GM23338 (cell line): ENCODE measurements around the gene TNIP2. TPM values are rescaled to one million over a fixed set of nuclear protein-coding genes. Genes with fewer than 3 reads are reported as not detected.

Experiments
- ATAC-seq: fragments of 200-7000 bp; cut with Tn5 transposase; 3 replicates; pipeline ENCODE4 v1.9.1; 2020
- DNase-seq: peaks from one replicate; pipeline ENCODE4 v3.0.0-alpha.2; 2015; ENCODE audit warnings: low spot score
- H2AFZ ChIP-seq: fragments of 200-600 bp; sonication (generic); 2 replicates; pipeline ENCODE4 v1.8.0; 2016; ENCODE audit warnings: antibody characterized with exemption, mild to moderate bottlenecking, moderate library complexity
- H3F3A ChIP-seq: fragments of 200-600 bp; sonication (generic); replicated peaks from 2 replicates; pipeline ENCODE4 v1.8.0; 2017; ENCODE audit warnings: antibody characterized with exemption, mixed run types, low read depth
- H3K27ac ChIP-seq: fragments of 200-600 bp; sonication (generic); 2 replicates; pipeline ENCODE4 v1.6.1; 2016; ENCODE audit warnings: low read depth
- H3K27me3 ChIP-seq: fragments of 200-600 bp; sonication (generic); 2 replicates; pipeline ENCODE4 v1.8.0; 2016; ENCODE audit warnings: mild to moderate bottlenecking, mixed run types, moderate library complexity; ENCODE audit not compliant: insufficient read depth
- H3K36me3 ChIP-seq: fragments of 200-600 bp; sonication (generic); 2 replicates; pipeline ENCODE4 v1.8.0; 2016; ENCODE audit warnings: mild to moderate bottlenecking; ENCODE audit not compliant: insufficient read depth
- H3K4me1 ChIP-seq: fragments of 200-600 bp; sonication (generic); 2 replicates; pipeline ENCODE4 v1.8.0; 2016; ENCODE audit warnings: mild to moderate bottlenecking, moderate library complexity; ENCODE audit not compliant: insufficient read depth
- H3K4me2 ChIP-seq: fragments of 200-600 bp; sonication (generic); 2 replicates; pipeline ENCODE4 v1.7.1; 2017; ENCODE audit warnings: mixed run types
- H3K4me3 ChIP-seq: fragments of 200-600 bp; sonication (generic); 2 replicates; pipeline ENCODE4 v1.6.1; 2016; ENCODE audit warnings: mixed run types
- H3K79me2 ChIP-seq: fragments of 200-600 bp; sonication (generic); replicated peaks from 2 replicates; pipeline ENCODE4 v1.8.0; 2017; ENCODE audit warnings: mild to moderate bottlenecking; ENCODE audit not compliant: insufficient read depth
- H3K9me2 ChIP-seq: fragments of 200-600 bp; sonication (generic); 2 replicates; pipeline ENCODE4 v1.8.0; 2017; ENCODE audit not compliant: insufficient read depth
- H4K20me1 ChIP-seq: fragments of 200-600 bp; sonication (generic); replicated peaks from 2 replicates; pipeline ENCODE4 v1.8.0; 2017; ENCODE audit warnings: mild to moderate bottlenecking; ENCODE audit not compliant: insufficient read depth
- H3K27ac Mint-ChIP-seq: 2 replicates; pipeline ENCODE4 v1.8.0; 2020; ENCODE audit warnings: inconsistent platforms, mild to moderate bottlenecking, moderate library complexity, mixed read lengths
- H3K27me3 Mint-ChIP-seq: 3 replicates; pipeline ENCODE4 v1.8.0; 2022; ENCODE audit warnings: low read depth, mild to moderate bottlenecking, moderate library complexity, mixed read lengths, inconsistent platforms; ENCODE audit not compliant: insufficient read depth, poor library complexity
- H3K36me3 Mint-ChIP-seq: 3 replicates; pipeline ENCODE4 v1.8.0; 2021; ENCODE audit warnings: low read depth, mild to moderate bottlenecking, inconsistent platforms, moderate library complexity, mixed read lengths
- H3K4me1 Mint-ChIP-seq: 3 replicates; pipeline ENCODE4 v1.8.0; 2020; ENCODE audit warnings: mild to moderate bottlenecking, inconsistent platforms, mixed read lengths
- H3K4me3 Mint-ChIP-seq: 3 replicates; pipeline ENCODE4 v1.8.0; 2021; ENCODE audit warnings: moderate library complexity, mild to moderate bottlenecking, inconsistent platforms, mixed read lengths
- H3K9me3 Mint-ChIP-seq: 3 replicates; pipeline ENCODE4 v1.8.0; 2020; ENCODE audit warnings: moderate library complexity, mild to moderate bottlenecking, inconsistent platforms, mixed read lengths
- CREB1 ChIP-seq: fragments of 250-450 bp; sonication (Bioruptor Pico); IDR thresholded peaks from 2 replicates; pipeline ENCODE4 v1.5.0; 2020; ENCODE audit warnings: low read depth, mild to moderate bottlenecking, moderate library complexity
- CTCF ChIP-seq, 2 experiments: fragments of 200-600 bp in 1 of 2; sonication (generic) in 1 of 2; conservative IDR thresholded peaks; 2 replicates each; pipeline versions ENCODE4 v1.5.1 to v1.6.1; 2016 to 2017; ENCODE audit warnings: antibody characterized with exemption in 2 of 2, low read depth in 2 of 2, mild to moderate bottlenecking in 2 of 2, moderate library complexity in 1 of 2
- ETS1 ChIP-seq: IDR thresholded peaks from 2 replicates; pipeline ENCODE4 v1.6.1; 2016; ENCODE audit warnings: antibody characterized with exemption
- JUNB ChIP-seq: IDR thresholded peaks from one replicate; pipeline ENCODE4 v1.6.1; 2016; ENCODE audit warnings: antibody characterized with exemption; ENCODE audit not compliant: unreplicated experiment
- REST ChIP-seq: IDR thresholded peaks from one replicate; pipeline ENCODE4 v1.6.1; 2018; ENCODE audit warnings: antibody characterized with exemption; ENCODE audit not compliant: unreplicated experiment
- STAT1 ChIP-seq: IDR thresholded peaks from one replicate; pipeline ENCODE4 v1.6.1; 2016; ENCODE audit warnings: antibody characterized with exemption; ENCODE audit not compliant: unreplicated experiment
- ZNF114 ChIP-seq: fragments of 250-450 bp; sonication (Bioruptor Pico); IDR thresholded peaks from 2 replicates; pipeline ENCODE4 v1.5.0; 2020; ENCODE audit warnings: mild to moderate bottlenecking, moderate library complexity
- polyA plus RNA-seq: library from polyadenylated mRNA; unstranded; fragments of >200 nt; fragmentation: Nextera tagmentation; extraction: Ambion mirVana; gene quantifications from 2 replicates; pipeline ENCODE4 v1.2.1, GENCODE V29; 2016
- total RNA-seq: library from RNA; depleted of rRNA; stranded (reverse); fragments of >200 nt; shearing (Covaris generic); gene quantifications from 2 replicates; pipeline ENCODE4 v1.2.3, GENCODE V29; 2014

Gene TNIP2
- total and polyA plus RNA-seq, 2 experiments from 2014 or later, result 34.8 to 61.4 TPM

GRCh38 chr4:2714061-2714770, 41.9 kb downstream of the TNIP2 start:
- Histone ChIP-seq H3K4me2 (no peak overlapping the region), H2AFZ (no peak overlapping the region), H3K36me3 (peaks cover 5% of the 10 kb centered on the region; the same call in 1 of the 2 replicates), H3K79me2 (peaks cover 4% of the 10 kb centered on the region; the same call in 1 of the 2 replicates), H3K4me3 (no peak overlapping the region), H3K27me3 (no peaks in the 10 kb centered on the region), H3F3A (0 out of 2 replicates have a peak, but pooled peaks cover 3% of the 10 kb centered on the region), H3K9me2 (no peaks in the 10 kb centered on the region), H3K4me1 (no peaks in the 10 kb centered on the region), H3K27ac (peak overlapping the region; percentile 55; the same call in 1 of the 2 replicates), H4K20me1 (0 out of 2 replicates have a peak, but pooled peaks cover 5% of the 10 kb centered on the region)
- TF ChIP-seq REST, result no peak
- no peak for TF ChIP-seq STAT1
- TF ChIP-seq JUNB, result no peak
- no peak for TF ChIP-seq CREB1 (CRISPR knock-in tag)
- Mint-ChIP-seq H3K4me3 (no peak overlapping the region), H3K9me3 (no peaks in the 10 kb centered on the region), H3K27ac (no peak overlapping the region), H3K27me3 (peaks cover 6% of the 10 kb centered on the region), H3K36me3 (peaks cover 36% of the 10 kb centered on the region), H3K4me1 (0 out of 3 replicates have a peak, but pooled peaks cover 2% of the 10 kb centered on the region)
- no peak for DNase-seq
- no peak for ATAC-seq

GRCh38 chr4:2713337-2713736, 42.8 kb downstream of the TNIP2 start:
- H3K79me2 ChIP-seq, result peaks cover 4% of the 10 kb centered on the region; the same call in 1 of the 2 replicates
- 0 out of 3 replicates have a peak, but pooled peaks cover 2% of the 10 kb centered on the region for H3K4me1 Mint-ChIP-seq
- H3K4me3 Mint-ChIP-seq, result no peak overlapping the region
- H3K27me3 Mint-ChIP-seq, result peaks cover 6% of the 10 kb centered on the region
- no peak for ATAC-seq
- 0 out of 2 replicates have a peak, but pooled peaks cover 3% of the 10 kb centered on the region for H3F3A ChIP-seq
- no peaks in the 10 kb centered on the region for H3K4me1 ChIP-seq
- H3K4me2 ChIP-seq, result no peak overlapping the region
- H3K9me3 Mint-ChIP-seq, result no peaks in the 10 kb centered on the region
- no peak overlapping the region for H3K4me3 ChIP-seq
- H3K9me2 ChIP-seq, result no peaks in the 10 kb centered on the region
- no peak overlapping the region for H3K27ac Mint-ChIP-seq
- TF ChIP-seq CREB1 (CRISPR knock-in tag) (no peak), ZNF114 (CRISPR knock-in tag) (no peak), REST (no peak), CTCF (conservative IDR thresholded peaks at IDR 0.05; ENCODE audit: low read depth in 2 of 2) (no peak), ETS1 (no peak), STAT1 (no peak), JUNB (no peak)
- no peak for DNase-seq
- peak overlapping the region; percentile 55; the same call in 1 of the 2 replicates for H3K27ac ChIP-seq
- H4K20me1 ChIP-seq, result 0 out of 2 replicates have a peak, but pooled peaks cover 5% of the 10 kb centered on the region
- no peaks in the 10 kb centered on the region for H3K27me3 ChIP-seq
- no peaks in the 10 kb centered on the region; the same call in 1 of the 2 replicates for H3K36me3 ChIP-seq
- H3K36me3 Mint-ChIP-seq, result peaks cover 32% of the 10 kb centered on the region
- H2AFZ ChIP-seq, result no peak overlapping the region
